Spleen (tissue), 11 donors: ENCODE results near the gene LARP4B. TPM values are rescaled to one million over a fixed set of nuclear protein-coding genes. Genes with fewer than 3 reads are reported as not detected.

Source experiments
- DNase-seq: peaks from one replicate; pipeline ENCODE4 v3.0.0-alpha.2; 2020
- H3K27ac ChIP-seq, 8 donors: fragments of 200-600 bp; sonication (generic) in 7 of 8; 1 replicate in 4 of 8; 2 replicates in 4 of 8; pipeline versions ENCODE4 v1.5.0 to v1.8.0; 2016 to 2021; ENCODE audit warnings: inconsistent platforms in 4 of 8, mild to moderate bottlenecking in 4 of 8, moderate library complexity in 1 of 8
- H3K27me3 ChIP-seq, 7 donors: fragments of 200-600 bp; sonication (generic) in 6 of 7; replicated peaks in 1 of 7; 1 replicate in 4 of 7; 2 replicates in 3 of 7; pipeline versions ENCODE4 v1.5.0 to v1.8.0; 2016 to 2021; ENCODE audit warnings: inconsistent platforms in 3 of 7, mild to moderate bottlenecking in 1 of 7
- H3K36me3 ChIP-seq, 6 donors: fragments of 200-600 bp; sonication (generic) in 5 of 6; 1 replicate in 4 of 6; 2 replicates in 2 of 6; pipeline versions ENCODE4 v1.5.0 to v1.8.0; 2016 to 2021; ENCODE audit warnings: inconsistent platforms in 2 of 6
- H3K4me1 ChIP-seq, 6 donors: fragments of 200-600 bp; sonication (generic) in 5 of 6; 1 replicate in 3 of 6; 2 replicates in 3 of 6; pipeline versions ENCODE4 v1.5.0 to v1.8.0; 2016 to 2021; ENCODE audit warnings: inconsistent platforms in 3 of 6
- H3K4me3 ChIP-seq, 8 donors: fragments of 200-600 bp; sonication (generic) in 7 of 8; 1 replicate in 4 of 8; 2 replicates in 4 of 8; pipeline versions ENCODE4 v1.5.0 to v1.8.0; 2016 to 2021; ENCODE audit warnings: inconsistent platforms in 4 of 8, mild to moderate bottlenecking in 4 of 8, moderate library complexity in 2 of 8
- H3K9me3 ChIP-seq, 8 donors: fragments of 200-600 bp; sonication (generic) in 7 of 8; 1 replicate in 4 of 8; 2 replicates in 4 of 8; pipeline versions ENCODE4 v1.5.0 to v1.8.0; 2016 to 2021; ENCODE audit warnings: inconsistent platforms in 4 of 8
- CTCF ChIP-seq, 11 experiments: fragments of 200-600 bp in 7 of 11; fragments of 450-650 bp in 4 of 11; sonication (generic) in 4 of 11; IDR thresholded peaks in 8 of 11; conservative IDR thresholded peaks in 3 of 11; 1 replicate in 7 of 11; 2 replicates in 4 of 11; pipeline versions ENCODE4 v1.4.0 to v1.8.0; 2016 to 2021; ENCODE audit warnings: antibody characterized with exemption in 11 of 11, inconsistent platforms in 4 of 11, mild to moderate bottlenecking in 1 of 11
- POLR2A ChIP-seq, 3 donors: fragments of 450-650 bp; IDR thresholded peaks; one replicate each; pipeline ENCODE4 v1.5.1; 2017; ENCODE audit warnings: antibody characterized with exemption in 3 of 3, mild to moderate bottlenecking in 1 of 3
- POLR2AphosphoS5 ChIP-seq, 3 donors: sonication (generic); formaldehyde crosslinking; IDR thresholded peaks; one replicate each; pipeline ENCODE4 v1.5.1; 2017; ENCODE audit warnings: antibody characterized with exemption in 3 of 3
- WGBS, 5 donors: extraction: QIAGEN DNeasy Blood & Tissue Kit in 3 of 5; methylation state at CpG; one replicate each; pipeline versions ENCODE4 v1.1.5 to v1.1.7; 2013 to 2018; 5-methylcytosine and 5-hydroxymethylcytosine counted together
- intact Hi-C: fragments of 100-400 bp; cut with DNase I; formaldehyde crosslinking; loops from one replicate; pipeline ENCODE4 v1.15.0; 2023; ENCODE audit warnings: low total_unique reads
- polyA plus RNA-seq, 3 donors: library from polyadenylated mRNA; stranded (reverse); fragments of 200-250 nt; gene quantifications; one replicate each; pipeline ENCODE4 v1.2.1, GENCODE V29; 2013
- total RNA-seq, 7 donors: library from RNA; depleted of rRNA in 3 of 7; stranded (reverse); fragments of >200 nt in 3 of 7; fragmentation: NEBNext Ultra II Directional in 4 of 7; extraction: Animal tissue kit (Norgen Biotek cat#: 25700) in 4 of 7; gene quantifications; one replicate each; pipeline versions ENCODE4 v1.1.0 to v1.2.1, GENCODE V29; 2016 to 2021
- donor health status: healthy with polysubstance abuse.
- donor health status: DM: no; HTN: no; CAD: no; lungs with moderate emphysema.
- donor health status: DM: no; HTN: no; CAD: no.
- donor health status: Bipolar disorder and iron deficiency.
- donor health status: healthy.
- donor health status: DM: no; HTN: no; CAD: no.
- donor health status: DM: yes; HTN: yes; CAD: no.

LARP4B gene
- total and polyA plus RNA-seq, 10 donors: 12.7 to 163 (median 88.7) TPM

- Histone ChIP-seq H3K4me1 (peaks cover 6 to 45% (median 27%) of the 10 kb centered on the region in 6 donors), H3K36me3 (peaks cover 0 to 31% (median 16%) of the 10 kb centered on the region in 6 donors), H3K9me3 (peaks cover 0 to 12% (median under 1%) of the 10 kb centered on the region in 8 donors), H3K27me3 (no peaks in the 10 kb centered on the region), H3K4me3 (no peak overlapping the region), H3K27ac (no peak overlapping the region)
- DNase-seq: no peak
- WGBS, 5 donors: 66 to 86% (median 84%) methylated on average over 21 to 25 of the region's 25 CpGs
- TF ChIP-seq CTCF (IDR thresholded peaks at IDR 0.05 in 8 of 11, conservative IDR thresholded peaks at IDR 0.05 in 3 of 11) (no peak), POLR2AphosphoS5 (IDR thresholded peaks at IDR 0.05) (peak in 2 of 3 donors; percentile 44 to 62)
- intact Hi-C loops: no loop called here
These were observed 128.3 kb downstream of the LARP4B start for GRCh38 chr10:803041-803741.

- Histone ChIP-seq H3K27me3 (no peaks in the 10 kb centered on the region), H3K27ac (no peak overlapping the region), H3K36me3 (peaks cover 0 to 25% (median 10%) of the 10 kb centered on the region in 6 donors), H3K4me1 (peaks cover 6 to 45% (median 27%) of the 10 kb centered on the region in 6 donors), H3K4me3 (no peak overlapping the region), H3K9me3 (peaks cover 0 to 18% (median 5%) of the 10 kb centered on the region in 8 donors)
- intact Hi-C loops: no loop called here
- 78 to 87% (median 82%) methylated on average over 9 of the region's 9 CpGs for WGBS, 5 donors
- TF ChIP-seq CTCF (IDR thresholded peaks at IDR 0.05 in 8 of 11, conservative IDR thresholded peaks at IDR 0.05 in 3 of 11) (no peak), POLR2AphosphoS5 (IDR thresholded peaks at IDR 0.05) (no peak), POLR2A (IDR thresholded peaks at IDR 0.05) (no peak)
- no peak for DNase-seq
These were observed 129.0 kb downstream of the LARP4B start for GRCh38 chr10:802506-802905.

- Histone ChIP-seq H3K36me3 (peaks cover 0 to 12% (median 0%) of the 10 kb centered on the region in 6 donors), H3K27ac (no peak overlapping the region), H3K4me1 (no peaks in the 10 kb centered on the region), H3K9me3 (peaks cover 0 to 40% (median 24%) of the 10 kb centered on the region in 8 donors), H3K27me3 (no peaks in the 10 kb centered on the region), H3K4me3 (no peak overlapping the region)
- DNase-seq: no peak
- TF ChIP-seq POLR2AphosphoS5 (IDR thresholded peaks at IDR 0.05) (no peak), CTCF (IDR thresholded peaks at IDR 0.05 in 8 of 11, conservative IDR thresholded peaks at IDR 0.05 in 3 of 11) (no peak), POLR2A (IDR thresholded peaks at IDR 0.05) (no peak)
- WGBS, 5 donors: 93 to 100% (median 96%) methylated on average over 1 of the region's 1 CpG
- intact Hi-C loops: no loop called here
These were observed 134.3 kb downstream of the LARP4B start for GRCh38 chr10:797179-797578.

GRCh38 chr10:796233-796632 lies 135.3 kb downstream of the LARP4B start:
- no peaks in the 10 kb centered on the region for H3K27me3 ChIP-seq
- DNase-seq: no peak
- H3K36me3 ChIP-seq: peaks cover 0 to 12% (median 0%) of the 10 kb centered on the region in 6 donors
- H3K9me3 ChIP-seq: peaks cover 0 to 40% (median 24%) of the 10 kb centered on the region in 8 donors
- no peaks in the 10 kb centered on the region for H3K4me1 ChIP-seq
- intact Hi-C loops: no loop called here
- WGBS, 5 donors: 73 to 75% (median 74%) methylated on average over 4 of the region's 4 CpGs
- no peak overlapping the region for H3K27ac ChIP-seq
- no peak overlapping the region for H3K4me3 ChIP-seq
- TF ChIP-seq POLR2AphosphoS5 (IDR thresholded peaks at IDR 0.05): no peak
- TF ChIP-seq POLR2A (IDR thresholded peaks at IDR 0.05): no peak
- TF ChIP-seq CTCF (IDR thresholded peaks at IDR 0.05 in 8 of 11, conservative IDR thresholded peaks at IDR 0.05 in 3 of 11): no peak
